ENCODE results near the gene IFIT3. TPM values are rescaled to one million over a fixed set of nuclear protein-coding genes. Genes with fewer than 3 reads are reported as not detected.

The IFIT3 gene
- total and polyA plus RNA-seq, 2 donors (not counting 1 experiment from before 2014, with no cell fraction given) = 1.5 to 4.2 TPM

DNA sequence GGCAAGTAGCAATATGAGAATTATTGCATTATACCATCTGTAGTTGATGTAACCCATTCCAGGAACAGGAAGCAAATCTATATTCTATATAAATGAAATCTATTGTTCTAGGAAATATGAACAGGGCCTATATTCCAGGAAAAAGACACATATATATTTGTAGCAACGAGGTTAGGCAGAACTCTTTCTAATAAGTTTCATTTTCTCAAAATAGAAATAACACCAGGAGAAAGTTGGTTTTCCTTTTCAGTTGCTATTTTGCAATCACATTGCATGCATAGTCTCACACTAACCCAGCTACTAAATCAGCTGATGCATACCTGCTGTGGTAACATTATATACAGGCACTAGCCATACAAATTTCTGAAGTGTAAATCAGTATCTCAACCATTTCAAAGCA lies 32.2 kb upstream of the IFIT3 start:
- H3K4me1 ChIP-seq (ENCODE audit: control insufficient read depth in 2 of 2, insufficient read depth in 2 of 2, low read length in 2 of 2) = peaks cover 21 to 23% of the 10 kb centered on the region in 2 donors
- H3K4me2 ChIP-seq (replicated peaks; ENCODE audit: low read depth, low read length, poor library complexity, severe bottlenecking) = peak overlapping the region; percentile 63
- no peaks in the 10 kb centered on the region for H3K36me3 ChIP-seq (replicated peaks in 1 of 2; ENCODE audit: control extremely low read depth in 1 of 2, control insufficient read depth in 1 of 2, extremely low read depth in 1 of 2, insufficient read depth in 2 of 2, low read length in 1 of 2)
- WGBS (ENCODE audit: insufficient coverage) = no CpG with 5 or more reads among the region's 1 CpG
- H3K4me3 ChIP-seq (ENCODE audit: control extremely low read depth in 1 of 5, extremely low read depth in 1 of 5, insufficient read depth in 1 of 5, low read depth in 2 of 5, low read length in 4 of 5) = no peak overlapping the region
- DNase-seq = no peak
- no peaks in the 10 kb centered on the region for H4K20me1 ChIP-seq (ENCODE audit: control insufficient read depth, insufficient read depth, low read length, poor library complexity, severe bottlenecking)
- ChIA-PET CTCF (interaction anchor here (2.8 kb wide), 1 partner anchor 73 kb away, joined by 15 read pairs; no protein-coding TSS in a partner anchor), POLR2A (interaction anchor here (0.6 kb wide), 1 partner anchor 338 kb away, joined by 4 read pairs; no protein-coding TSS in a partner anchor)
- no peaks in the 10 kb centered on the region for H3K27me3 ChIP-seq (replicated peaks in 1 of 4; ENCODE audit: control extremely low read depth in 1 of 4, control insufficient read depth in 3 of 4, insufficient read depth in 4 of 4, low read length in 3 of 4)
- peak overlapping the region; percentile 45 for H3K4me3 Mint-ChIP-seq
- H3K27ac Mint-ChIP-seq = peak overlapping the region; percentile 93
- H2AFZ ChIP-seq (ENCODE audit: insufficient read depth, low read depth, low read length, poor library complexity, severe bottlenecking) = no peak overlapping the region
- no peak for ATAC-seq (ENCODE audit: low read depth)
- peak overlapping the region; percentile 34 to 68 for H3K27ac ChIP-seq (ENCODE audit: low read length in 2 of 2)
- TF ChIP-seq, protein P1, sequence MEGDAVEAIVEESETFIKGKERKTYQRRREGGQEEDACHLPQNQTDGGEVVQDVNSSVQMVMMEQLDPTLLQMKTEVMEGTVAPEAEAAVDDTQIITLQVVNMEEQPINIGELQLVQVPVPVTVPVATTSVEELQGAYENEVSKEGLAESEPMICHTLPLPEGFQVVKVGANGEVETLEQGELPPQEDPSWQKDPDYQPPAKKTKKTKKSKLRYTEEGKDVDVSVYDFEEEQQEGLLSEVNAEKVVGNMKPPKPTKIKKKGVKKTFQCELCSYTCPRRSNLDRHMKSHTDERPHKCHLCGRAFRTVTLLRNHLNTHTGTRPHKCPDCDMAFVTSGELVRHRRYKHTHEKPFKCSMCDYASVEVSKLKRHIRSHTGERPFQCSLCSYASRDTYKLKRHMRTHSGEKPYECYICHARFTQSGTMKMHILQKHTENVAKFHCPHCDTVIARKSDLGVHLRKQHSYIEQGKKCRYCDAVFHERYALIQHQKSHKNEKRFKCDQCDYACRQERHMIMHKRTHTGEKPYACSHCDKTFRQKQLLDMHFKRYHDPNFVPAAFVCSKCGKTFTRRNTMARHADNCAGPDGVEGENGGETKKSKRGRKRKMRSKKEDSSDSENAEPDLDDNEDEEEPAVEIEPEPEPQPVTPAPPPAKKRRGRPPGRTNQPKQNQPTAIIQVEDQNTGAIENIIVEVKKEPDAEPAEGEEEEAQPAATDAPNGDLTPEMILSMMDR (IDR thresholded peaks at IDR 0.05) = no peak
- no peak for TF ChIP-seq EZH2 (IDR thresholded peaks at IDR 0.05; ENCODE audit: borderline replicate concordance, insufficient read depth, low read depth, low read length, poor library complexity, severe bottlenecking)
- H3K79me2 ChIP-seq (ENCODE audit: control insufficient read depth, insufficient read depth, low read length) = peaks cover 17% of the 10 kb centered on the region
- H3K9me3 Mint-ChIP-seq (ENCODE audit: insufficient read depth) = no peaks in the 10 kb centered on the region
- peaks cover 2 to 11% (median 3%) of the 10 kb centered on the region in 3 donors for H3K9me3 ChIP-seq (ENCODE audit: control extremely low read depth in 1 of 3, control insufficient read depth in 2 of 3, insufficient read depth in 1 of 3, low read length in 2 of 3)
- H3K9ac ChIP-seq (ENCODE audit: low read length) = no peak overlapping the region
- H3K4me1 Mint-ChIP-seq = peaks cover 28% of the 10 kb centered on the region
- no peaks in the 10 kb centered on the region for H3K27me3 Mint-ChIP-seq
- intact Hi-C loops (cut with micrococcal nuclease) = no loop called here

DNA sequence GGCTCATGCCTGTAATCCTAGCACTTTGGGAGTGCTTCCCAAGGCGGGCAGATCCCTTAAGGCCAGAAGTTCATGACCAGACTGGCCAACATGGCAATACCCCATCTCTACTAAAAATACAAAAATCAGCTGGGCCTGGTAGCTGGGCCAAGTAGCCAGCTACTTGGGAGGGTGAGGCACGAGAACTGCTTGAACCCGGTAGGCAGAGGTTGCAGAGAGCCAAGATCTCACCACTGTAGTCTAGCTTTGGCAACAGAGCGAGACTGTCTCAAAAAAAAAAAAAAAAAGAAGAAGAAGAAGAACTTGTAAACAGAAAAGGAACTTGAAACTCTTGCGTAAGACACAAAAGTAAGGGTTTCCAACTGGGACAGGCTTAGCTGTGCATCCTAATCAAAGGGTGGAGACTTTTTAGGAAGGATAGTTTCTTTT lies 31.6 kb upstream of the IFIT3 start:
- CTCF ChIA-PET = interaction anchor here (1.0 to 2.8 kb wide), 2 partner anchors 9 to 72 kb away, joined by 3 to 15 read pairs; no protein-coding TSS in a partner anchor

More for the DNA sequence above, 31.6 kb upstream of the IFIT3 start:
- TF ChIP-seq, protein P1 (IDR thresholded peaks at IDR 0.05) = no peak
- no peak for TF ChIP-seq EZH2 (IDR thresholded peaks at IDR 0.05; ENCODE audit: borderline replicate concordance, insufficient read depth, low read depth, low read length, poor library complexity, severe bottlenecking)
- H3K9ac ChIP-seq (ENCODE audit: low read length) = no peak overlapping the region
- peaks cover 2 to 12% (median 3%) of the 10 kb centered on the region in 3 donors for H3K9me3 ChIP-seq (ENCODE audit: control extremely low read depth in 1 of 3, control insufficient read depth in 2 of 3, insufficient read depth in 1 of 3, low read length in 2 of 3)
- POLR2A ChIA-PET = interaction anchor here (0.6 kb wide), 1 partner anchor 338 kb away, joined by 4 read pairs; no protein-coding TSS in a partner anchor
- peak overlapping the region; percentile 47 for H2AFZ ChIP-seq (ENCODE audit: insufficient read depth, low read depth, low read length, poor library complexity, severe bottlenecking)
- WGBS (ENCODE audit: insufficient coverage) = 25% methylated on average over 4 of the region's 5 CpGs
- no peak overlapping the region for H3K4me3 ChIP-seq (ENCODE audit: control extremely low read depth in 1 of 5, extremely low read depth in 1 of 5, insufficient read depth in 1 of 5, low read depth in 2 of 5, low read length in 4 of 5)
- peaks cover 27 to 28% of the 10 kb centered on the region in 2 donors for H3K4me1 ChIP-seq (ENCODE audit: control insufficient read depth in 2 of 2, insufficient read depth in 2 of 2, low read length in 2 of 2)
- H4K20me1 ChIP-seq (ENCODE audit: control insufficient read depth, insufficient read depth, low read length, poor library complexity, severe bottlenecking) = no peaks in the 10 kb centered on the region
- no peaks in the 10 kb centered on the region for H3K9me3 Mint-ChIP-seq (ENCODE audit: insufficient read depth)
- peak overlapping the region; percentile 34 to 68 for H3K27ac ChIP-seq (ENCODE audit: low read length in 2 of 2)
- H3K4me2 ChIP-seq (replicated peaks; ENCODE audit: low read depth, low read length, poor library complexity, severe bottlenecking) = peak overlapping the region; percentile 63
- DNase-seq (peak; percentile 66), ATAC-seq (ENCODE audit: low read depth) (peak; percentile 74)
- peaks cover 32% of the 10 kb centered on the region for H3K4me1 Mint-ChIP-seq
- peaks cover 17% of the 10 kb centered on the region for H3K79me2 ChIP-seq (ENCODE audit: control insufficient read depth, insufficient read depth, low read length)
- peak overlapping the region; percentile 93 for H3K27ac Mint-ChIP-seq
- no peaks in the 10 kb centered on the region for H3K36me3 ChIP-seq (replicated peaks in 1 of 2; ENCODE audit: control extremely low read depth in 1 of 2, control insufficient read depth in 1 of 2, extremely low read depth in 1 of 2, insufficient read depth in 2 of 2, low read length in 1 of 2)
- no peaks in the 10 kb centered on the region for H3K27me3 Mint-ChIP-seq
- intact Hi-C loops (cut with micrococcal nuclease) = no loop called here
- H3K4me3 Mint-ChIP-seq = peak overlapping the region; percentile 55
- H3K27me3 ChIP-seq (replicated peaks in 1 of 4; ENCODE audit: control extremely low read depth in 1 of 4, control insufficient read depth in 3 of 4, insufficient read depth in 4 of 4, low read length in 3 of 4) = no peaks in the 10 kb centered on the region
